Measurements from ENCODE around the gene TPST2. TPM values are rescaled to one million over a fixed set of nuclear protein-coding genes. Genes with fewer than 3 reads are reported as not detected.

The TPST2 gene
- total RNA-seq, 1 experiment from 2014 or later = 50.1 TPM

DNA sequence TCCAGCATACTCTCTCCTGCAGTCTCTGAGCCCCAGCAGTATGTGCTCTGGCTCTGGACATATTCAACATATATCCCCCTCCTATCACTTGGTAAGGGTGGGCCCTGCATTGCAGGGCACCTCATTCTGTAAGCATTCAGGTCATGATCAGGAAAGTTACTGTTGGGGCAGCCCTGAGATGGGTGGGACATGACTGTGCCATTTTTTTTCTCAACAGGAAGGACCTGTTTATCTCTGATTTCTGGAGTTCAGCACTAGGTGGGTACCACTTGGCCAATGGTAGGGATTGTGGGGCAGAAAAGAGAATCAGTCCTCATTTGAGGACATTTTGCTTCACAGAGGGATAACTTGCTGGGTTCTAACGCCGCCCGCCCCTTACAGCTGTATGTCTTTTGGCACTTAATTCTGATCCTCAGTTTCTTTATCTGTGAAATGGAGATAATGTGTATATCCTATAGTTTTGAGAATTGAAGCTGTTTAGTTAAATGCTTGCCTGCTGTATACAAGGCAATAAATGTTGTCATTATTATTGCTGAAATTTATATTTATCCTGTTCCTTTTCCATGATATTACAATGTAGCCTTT is 104.0 kb downstream of the TPST2 start:
- H2BK12ac ChIP-seq (ENCODE audit: insufficient read length, low read depth, low read length) = no peak overlapping the region
- H3K9ac ChIP-seq (ENCODE audit: extremely low read depth, insufficient read length, low read length) = no peak overlapping the region
- no peak overlapping the region for H3K18ac ChIP-seq (ENCODE audit: insufficient read length, low read depth, low read length)
- peaks cover 29 to 34% of the 10 kb centered on the region in 2 experiments for H3K4me1 Mint-ChIP-seq
- H3K27me3 Mint-ChIP-seq (ENCODE audit: low read depth) = no peaks in the 10 kb centered on the region
- H3K23me2 ChIP-seq (ENCODE audit: insufficient read length, low read depth, low read length, poor library complexity, severe bottlenecking) = no peaks in the 10 kb centered on the region
- no peak overlapping the region for H3K4ac ChIP-seq (ENCODE audit: low read depth, low read length)
- H4K91ac ChIP-seq (ENCODE audit: insufficient read length, low read depth, low read length) = no peak overlapping the region
- no peaks in the 10 kb centered on the region; the same call in 1 of the 2 replicates for H3K4me1 ChIP-seq (ENCODE audit: insufficient read depth, low read length)
- no peak overlapping the region for H2AFZ ChIP-seq (ENCODE audit: low read length)
- no peak overlapping the region for H3K56ac ChIP-seq (ENCODE audit: insufficient read length, low read depth, low read length)
- no peak overlapping the region for H2BK5ac ChIP-seq (ENCODE audit: insufficient read length, low read length)
- H3K4me2 ChIP-seq (ENCODE audit: insufficient read depth, insufficient read length, low read length) = no peak overlapping the region
- H3K23ac ChIP-seq (ENCODE audit: insufficient read length, low read depth, low read length) = no peak overlapping the region
- peaks cover 3% of the 10 kb centered on the region; the same call in 1 of the 2 replicates for H3K79me2 ChIP-seq (ENCODE audit: insufficient read depth, low read length)
- no peak overlapping the region for H4K8ac ChIP-seq (replicated peaks; ENCODE audit: insufficient read length, low read depth, low read length)
- H2BK20ac ChIP-seq (ENCODE audit: low read depth, low read length, poor library complexity, severe bottlenecking) = no peak overlapping the region
- H3K9me3 ChIP-seq (ENCODE audit: control insufficient read depth, low read depth, low read length) = no peaks in the 10 kb centered on the region
- H4K20me1 ChIP-seq (ENCODE audit: control insufficient read depth, insufficient read depth, insufficient read length) = no peaks in the 10 kb centered on the region
- no peak overlapping the region for H3K27ac Mint-ChIP-seq
- no peak overlapping the region for H3K27ac ChIP-seq (ENCODE audit: insufficient read length, low read depth, low read length)
- peak overlapping the region in 1 of 2 experiments; percentile 96; a peak in 1 of 5 replicates for H3K4me3 Mint-ChIP-seq
- peaks cover 4% of the 10 kb centered on the region for H3K79me1 ChIP-seq (ENCODE audit: insufficient read depth, low read depth, low read length, poor library complexity, severe bottlenecking)
- no peak overlapping the region for H2BK15ac ChIP-seq (ENCODE audit: low read depth, low read length)
- TF ChIP-seq, protein P1, sequence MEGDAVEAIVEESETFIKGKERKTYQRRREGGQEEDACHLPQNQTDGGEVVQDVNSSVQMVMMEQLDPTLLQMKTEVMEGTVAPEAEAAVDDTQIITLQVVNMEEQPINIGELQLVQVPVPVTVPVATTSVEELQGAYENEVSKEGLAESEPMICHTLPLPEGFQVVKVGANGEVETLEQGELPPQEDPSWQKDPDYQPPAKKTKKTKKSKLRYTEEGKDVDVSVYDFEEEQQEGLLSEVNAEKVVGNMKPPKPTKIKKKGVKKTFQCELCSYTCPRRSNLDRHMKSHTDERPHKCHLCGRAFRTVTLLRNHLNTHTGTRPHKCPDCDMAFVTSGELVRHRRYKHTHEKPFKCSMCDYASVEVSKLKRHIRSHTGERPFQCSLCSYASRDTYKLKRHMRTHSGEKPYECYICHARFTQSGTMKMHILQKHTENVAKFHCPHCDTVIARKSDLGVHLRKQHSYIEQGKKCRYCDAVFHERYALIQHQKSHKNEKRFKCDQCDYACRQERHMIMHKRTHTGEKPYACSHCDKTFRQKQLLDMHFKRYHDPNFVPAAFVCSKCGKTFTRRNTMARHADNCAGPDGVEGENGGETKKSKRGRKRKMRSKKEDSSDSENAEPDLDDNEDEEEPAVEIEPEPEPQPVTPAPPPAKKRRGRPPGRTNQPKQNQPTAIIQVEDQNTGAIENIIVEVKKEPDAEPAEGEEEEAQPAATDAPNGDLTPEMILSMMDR (conservative IDR thresholded peaks at IDR 0.05) = no peak
- H3K14ac ChIP-seq (ENCODE audit: insufficient read depth, low read length) = no peak overlapping the region
- no peak overlapping the region for H2AK5ac ChIP-seq (ENCODE audit: insufficient read length, low read length)
- DNase-seq = no peak
- H2BK120ac ChIP-seq (ENCODE audit: low read depth, low read length, poor library complexity, severe bottlenecking) = no peak overlapping the region
- H3T11ph ChIP-seq (ENCODE audit: low read length) = no peak overlapping the region
- H4K5ac ChIP-seq (ENCODE audit: insufficient read length, low read depth, low read length) = no peak overlapping the region
- no peaks in the 10 kb centered on the region for H3K27me3 ChIP-seq (ENCODE audit: insufficient read depth, low read length)
- no CpG with 5 or more reads among the region's 3 CpGs for WGBS (ENCODE audit: extremely low coverage, insufficient read length, low lambda C conversion rate)
- peaks cover 11 to 43% (median 34%) of the 10 kb centered on the region in 3 experiments; a peak in 5 of 7 replicates for H3K36me3 Mint-ChIP-seq (ENCODE audit: insufficient read depth in 1 of 3, low read depth in 3 of 3)
- H3K9me3 Mint-ChIP-seq = no peaks in the 10 kb centered on the region; a peak in 1 of 5 replicates

All from H9 (cell line).